Adrenal gland (tissue), 5 donors: ENCODE measurements around the gene CARD6.
"Not testable (repeated sequence)": the region's sequence is repeated elsewhere in the genome, so short reads cannot be mapped to it uniquely, and the experiment has no call there.

Experiments used
- CTCF ChIP-seq, 6 experiments: fragments of 450-650 bp in 4 of 6; fragments of 200-600 bp in 2 of 6; sonication (generic) in 1 of 6; IDR thresholded peaks; 1 replicate in 5 of 6; 2 replicates in 1 of 6; pipeline versions ENCODE4 v1.5.1 to v1.8.0; 2016 to 2021; ENCODE audit warnings: antibody characterized with exemption in 6 of 6, mild to moderate bottlenecking in 2 of 6, moderate library complexity in 1 of 6
- POLR2A ChIP-seq, 2 donors: fragments of 450-650 bp; IDR thresholded peaks; one replicate each; pipeline ENCODE4 v1.6.1; 2017; ENCODE audit warnings: antibody characterized with exemption in 2 of 2, mild to moderate bottlenecking in 2 of 2, moderate library complexity in 1 of 2
- donor health status: DM: no; HTN: no; CAD: no.

GRCh38 chr5:40825461-40826043 lies 15.6 kb upstream of the CARD6 start:
- not testable (repeated sequence) for TF ChIP-seq CTCF, POLR2A (IDR thresholded peaks at IDR 0.05)
